ENCODE data around the gene SCO2. TPM values are rescaled to one million over a fixed set of nuclear protein-coding genes. Genes with fewer than 3 reads are reported as not detected.

Gene SCO2
- total RNA-seq, 1 experiment from 2014 or later: 7.0 TPM

DNA sequence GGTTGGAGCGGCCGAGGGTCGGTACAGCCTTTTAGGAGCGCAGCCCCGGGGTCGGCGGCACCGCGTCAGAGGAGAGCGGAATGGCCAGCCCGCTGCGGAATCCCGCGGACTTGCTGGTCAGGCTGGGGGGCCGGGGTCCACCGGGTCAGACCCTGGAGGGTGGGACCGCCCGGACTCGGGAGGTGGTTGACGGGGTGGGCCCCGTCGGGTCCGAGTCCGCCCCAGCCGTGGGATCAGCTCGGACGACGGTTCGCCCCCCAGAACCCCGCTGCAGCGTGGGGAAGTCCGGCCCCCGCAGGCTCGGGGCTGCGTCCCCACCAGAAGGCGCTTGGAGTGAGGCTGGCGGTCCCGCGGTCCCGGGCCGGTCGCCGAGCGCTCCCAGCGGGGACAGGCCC is 44.4 kb downstream of the SCO2 start (continued):
- TF ChIP-seq, protein P1, sequence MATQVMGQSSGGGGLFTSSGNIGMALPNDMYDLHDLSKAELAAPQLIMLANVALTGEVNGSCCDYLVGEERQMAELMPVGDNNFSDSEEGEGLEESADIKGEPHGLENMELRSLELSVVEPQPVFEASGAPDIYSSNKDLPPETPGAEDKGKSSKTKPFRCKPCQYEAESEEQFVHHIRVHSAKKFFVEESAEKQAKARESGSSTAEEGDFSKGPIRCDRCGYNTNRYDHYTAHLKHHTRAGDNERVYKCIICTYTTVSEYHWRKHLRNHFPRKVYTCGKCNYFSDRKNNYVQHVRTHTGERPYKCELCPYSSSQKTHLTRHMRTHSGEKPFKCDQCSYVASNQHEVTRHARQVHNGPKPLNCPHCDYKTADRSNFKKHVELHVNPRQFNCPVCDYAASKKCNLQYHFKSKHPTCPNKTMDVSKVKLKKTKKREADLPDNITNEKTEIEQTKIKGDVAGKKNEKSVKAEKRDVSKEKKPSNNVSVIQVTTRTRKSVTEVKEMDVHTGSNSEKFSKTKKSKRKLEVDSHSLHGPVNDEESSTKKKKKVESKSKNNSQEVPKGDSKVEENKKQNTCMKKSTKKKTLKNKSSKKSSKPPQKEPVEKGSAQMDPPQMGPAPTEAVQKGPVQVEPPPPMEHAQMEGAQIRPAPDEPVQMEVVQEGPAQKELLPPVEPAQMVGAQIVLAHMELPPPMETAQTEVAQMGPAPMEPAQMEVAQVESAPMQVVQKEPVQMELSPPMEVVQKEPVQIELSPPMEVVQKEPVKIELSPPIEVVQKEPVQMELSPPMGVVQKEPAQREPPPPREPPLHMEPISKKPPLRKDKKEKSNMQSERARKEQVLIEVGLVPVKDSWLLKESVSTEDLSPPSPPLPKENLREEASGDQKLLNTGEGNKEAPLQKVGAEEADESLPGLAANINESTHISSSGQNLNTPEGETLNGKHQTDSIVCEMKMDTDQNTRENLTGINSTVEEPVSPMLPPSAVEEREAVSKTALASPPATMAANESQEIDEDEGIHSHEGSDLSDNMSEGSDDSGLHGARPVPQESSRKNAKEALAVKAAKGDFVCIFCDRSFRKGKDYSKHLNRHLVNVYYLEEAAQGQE (IDR thresholded peaks at IDR 0.05; ENCODE audit: low read depth): no peak
- no peak for TF ChIP-seq SIN3A (IDR thresholded peaks at IDR 0.05; ENCODE audit: low read depth)
- TF ChIP-seq RAD21 (IDR thresholded peaks at IDR 0.05; ENCODE audit: low read depth): no peak
- no peak for TF ChIP-seq ZNF274 (IDR thresholded peaks at IDR 0.05; ENCODE audit: low read depth, low read length)
- no peak for TF ChIP-seq POLR2AphosphoS5 (IDR thresholded peaks at IDR 0.05; ENCODE audit: low read depth, low read length)
- TF ChIP-seq ZFX (IDR thresholded peaks at IDR 0.05): no peak
- TF ChIP-seq EZH2 (IDR thresholded peaks at IDR 0.05): no peak
- TF ChIP-seq CBX3 (IDR thresholded peaks at IDR 0.05; ENCODE audit: low read depth): no peak
- TF ChIP-seq FOSL1 (IDR thresholded peaks at IDR 0.05; ENCODE audit: low read depth): no peak

DNA sequence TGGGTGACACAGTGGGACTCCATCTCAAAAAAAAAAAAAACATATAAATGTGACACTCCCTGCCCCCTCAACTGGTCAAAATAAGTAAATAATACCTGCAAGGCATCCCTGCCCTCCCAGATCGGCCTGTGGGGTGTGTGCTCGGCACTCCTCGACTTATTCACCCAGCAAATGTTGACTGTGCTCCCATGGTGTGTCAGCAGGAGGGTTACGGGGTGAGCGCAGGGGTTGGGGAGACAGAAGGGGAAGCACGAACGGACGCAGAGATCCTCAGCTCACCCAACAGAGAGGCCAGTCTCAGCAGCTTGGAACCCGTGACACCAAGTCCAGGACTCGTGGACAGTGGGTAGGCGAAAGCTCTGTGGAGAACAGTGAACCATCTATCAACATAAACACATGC is 45.7 kb downstream of the SCO2 start:
- TF ChIP-seq POLR2AphosphoS5 (IDR thresholded peaks at IDR 0.05; ENCODE audit: low read depth, low read length) (no peak), EZH2 (IDR thresholded peaks at IDR 0.05) (no peak), YY1 (IDR thresholded peaks at IDR 0.05; ENCODE audit: extremely low read depth, insufficient replicate concordance, low read depth, low read length) (no peak)
- TF ChIP-seq, protein P2, sequence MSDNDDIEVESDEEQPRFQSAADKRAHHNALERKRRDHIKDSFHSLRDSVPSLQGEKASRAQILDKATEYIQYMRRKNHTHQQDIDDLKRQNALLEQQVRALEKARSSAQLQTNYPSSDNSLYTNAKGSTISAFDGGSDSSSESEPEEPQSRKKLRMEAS (IDR thresholded peaks at IDR 0.05): no peak
- ChIA-PET CTCF (no interaction called here), POLR2A (no interaction called here), RAD21 (ENCODE audit: low non-redundant PET in 1 of 2, low total read pairs in 2 of 2, uncharacterized antibody in 2 of 2, unreplicated experiment in 2 of 2) (no interaction called here)
- Histone ChIP-seq H3K9ac (ENCODE audit: low read length) (no peak overlapping the region), H3K4me2 (ENCODE audit: low read length) (no peak overlapping the region), H3K27me3 (ENCODE audit: insufficient read depth, low read length) (no peaks in the 10 kb centered on the region), H3K79me2 (ENCODE audit: insufficient read depth, low read length) (no peaks in the 10 kb centered on the region), H2AFZ (ENCODE audit: low read depth, low read length, poor library complexity, severe bottlenecking) (no peak overlapping the region), H3K4me3 (replicated peaks in 1 of 2; ENCODE audit: low read depth in 1 of 2, low read length in 2 of 2) (no peak overlapping the region), H3K36me3 (ENCODE audit: control insufficient read depth in 1 of 2, insufficient read depth in 2 of 2, low read length in 2 of 2) (no peaks in the 10 kb centered on the region), H4K20me1 (ENCODE audit: insufficient read depth) (no peaks in the 10 kb centered on the region), H3K9me2 (ENCODE audit: insufficient read depth) (no peaks in the 10 kb centered on the region), H3K27ac (ENCODE audit: low read depth, low read length) (no peak overlapping the region), H3K4me1 (ENCODE audit: control insufficient read depth in 1 of 2, insufficient read depth in 2 of 2, low read length in 2 of 2) (peaks cover 12 to 30% of the 10 kb centered on the region in 2 experiments; a peak in 3 of 4 replicates), H3K9me3 (ENCODE audit: control insufficient read depth in 1 of 2, insufficient read depth in 1 of 2, low read depth in 1 of 2, low read length in 2 of 2) (no peaks in the 10 kb centered on the region)
- ATAC-seq: no peak
- intact Hi-C loops (cut with micrococcal nuclease): no loop called here
- no TSS peak for BruUV-seq (replicated peaks)
- no peak for DNase-seq (ENCODE audit: low read depth, low spot score)

Measured in HCT116 (cell line).